Body of pancreas (tissue), 4 donors: ENCODE data around the gene SLC35A4.

ENCODE experiments used
- CTCF ChIP-seq, 7 experiments: fragments of 450-650 bp in 4 of 7; fragments of 200-600 bp in 3 of 7; sonication (generic) in 3 of 7; IDR thresholded peaks; one replicate each; pipeline ENCODE4 v1.5.1; 2016 to 2019; ENCODE audit warnings: antibody characterized with exemption in 7 of 7
- POLR2A ChIP-seq, 3 donors: fragments of 450-650 bp; IDR thresholded peaks; one replicate each; pipeline ENCODE4 v1.6.1; 2016; ENCODE audit warnings: antibody characterized with exemption in 3 of 3, mild to moderate bottlenecking in 2 of 3

GRCh38 chr5:140603734-140604133, 39.1 kb downstream of the SLC35A4 start:
- TF ChIP-seq POLR2A (IDR thresholded peaks at IDR 0.05) (no peak), CTCF (IDR thresholded peaks at IDR 0.05) (no peak)
